LNCaP clone FGC (cell line): ENCODE results near the gene ARID1B.

ENCODE experiments used
- DNase-seq: peaks from one replicate; pipeline ENCODE4 v3.0.0-alpha.2; 2011; ENCODE audit warnings: low read depth
- H3K4me3 ChIP-seq: 2 replicates; pipeline ENCODE4 v1.5.1; 2011; ENCODE audit warnings: mild to moderate bottlenecking, low read depth, low read length, control low read depth
- CTCF ChIP-seq: IDR thresholded peaks from 2 replicates; pipeline ENCODE4 v1.5.1; 2012; ENCODE audit warnings: mild to moderate bottlenecking; ENCODE audit not compliant: control insufficient read depth, insufficient read depth; ENCODE audit errors: extremely low read depth

Gene ARID1B

DNA sequence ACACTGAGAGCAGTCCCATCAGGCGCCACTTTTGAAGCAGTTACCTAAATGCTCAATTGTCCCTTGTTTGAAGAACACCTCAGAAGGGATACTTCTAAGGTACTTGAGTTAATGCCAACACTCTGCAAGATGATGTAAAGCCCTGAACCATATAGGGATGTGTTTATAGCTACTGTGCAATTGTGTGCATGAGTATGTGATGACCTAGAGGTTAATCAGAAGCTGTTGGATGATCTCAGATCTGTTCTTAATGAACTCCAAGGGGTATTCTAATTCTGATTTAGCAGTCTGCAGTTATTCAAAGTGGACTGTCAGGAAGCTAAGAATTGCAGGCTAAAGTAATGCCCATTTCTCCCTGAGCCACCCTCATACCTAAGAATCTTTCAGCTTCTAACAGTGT is 387.8 kb downstream of the ARID1B start:
- no peak overlapping the region for H3K4me3 ChIP-seq
- no peak for DNase-seq
- no peak for TF ChIP-seq CTCF

- no peak overlapping the region for H3K4me3 ChIP-seq
- TF ChIP-seq CTCF: no peak
- no peak for DNase-seq
These were observed 389.6 kb downstream of the ARID1B start for GRCh38 chr6:157166784-157167183.

DNA sequence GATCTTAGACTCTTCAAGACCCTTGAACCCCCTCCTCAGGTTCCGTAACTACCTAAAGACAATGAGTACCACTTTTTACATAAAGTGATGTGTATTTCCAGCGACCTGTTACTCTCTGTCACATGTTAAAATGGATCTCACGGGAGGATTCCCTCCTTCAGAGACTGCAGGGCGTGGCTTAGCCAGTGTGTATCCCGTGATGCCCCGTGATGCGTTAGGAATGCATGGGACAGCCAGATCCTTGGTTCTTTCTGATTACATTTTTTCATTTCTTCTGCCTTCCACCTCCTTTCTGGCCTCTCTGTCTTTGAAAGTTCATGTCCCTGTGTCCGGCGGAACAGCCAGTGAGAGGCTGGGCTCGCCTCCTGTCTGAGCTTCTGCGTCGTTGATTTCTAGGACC is 390.7 kb downstream of the ARID1B start:
- no peak for DNase-seq
- no peak overlapping the region for H3K4me3 ChIP-seq
- no peak for TF ChIP-seq CTCF

- TF ChIP-seq CTCF: no peak
- no peak overlapping the region for H3K4me3 ChIP-seq
These were observed 391.3 kb downstream of the ARID1B start for GRCh38 chr6:157168471-157168870.

DNA sequence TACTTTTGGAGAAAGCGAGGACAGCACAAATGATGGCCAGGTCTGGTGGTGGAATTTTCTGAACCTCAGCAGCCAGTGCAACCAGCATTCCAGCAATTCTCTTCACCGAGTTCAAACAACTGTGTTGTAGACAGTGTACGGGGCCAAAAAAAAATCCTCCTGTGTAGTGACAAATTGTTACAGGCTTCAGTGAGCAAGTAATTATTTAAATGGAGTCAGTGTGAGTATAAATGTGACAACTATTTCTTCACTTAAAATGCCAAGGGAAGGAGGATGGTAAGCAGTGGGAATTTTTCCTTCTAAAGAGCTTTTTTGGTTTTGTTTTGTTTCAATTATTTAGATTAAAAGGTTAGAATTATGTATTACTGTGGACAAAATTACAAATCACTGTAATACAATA is 392.0 kb downstream of the ARID1B start:
- no peak for TF ChIP-seq CTCF
- H3K4me3 ChIP-seq: no peak overlapping the region
- DNase-seq: no peak

More at GRCh38 chr6:157168471-157168870, 391.3 kb downstream of the ARID1B start:
- DNase-seq: no peak

DNA sequence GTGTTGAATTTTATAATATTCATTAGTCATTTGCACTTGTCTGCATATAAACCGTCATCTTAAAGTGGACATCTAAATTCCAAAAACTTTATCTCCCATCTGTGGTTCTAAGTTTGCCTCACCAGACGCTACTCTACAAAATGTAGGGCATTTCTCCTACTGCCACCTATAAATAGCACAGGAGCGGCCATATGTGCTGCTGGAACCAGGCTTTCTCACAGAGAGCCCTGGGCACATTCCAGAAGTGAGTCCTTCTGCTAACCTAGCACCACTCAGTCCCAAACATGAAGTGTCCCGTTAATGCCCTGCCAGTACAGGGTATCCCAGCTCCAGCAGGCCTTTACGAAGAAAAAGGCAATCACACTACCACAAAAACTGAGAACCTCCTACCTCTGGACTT is 392.5 kb downstream of the ARID1B start:
- H3K4me3 ChIP-seq: no peak overlapping the region
- DNase-seq: no peak
- no peak for TF ChIP-seq CTCF

GRCh38 chr6:157170535-157170934 is 393.4 kb downstream of the ARID1B start:
- no peak for TF ChIP-seq CTCF
- DNase-seq: no peak
- H3K4me3 ChIP-seq: no peak overlapping the region
